Mesenchymal stem cell (in vitro differentiated cells and primary cell): ENCODE data around the gene MAJIN.

ENCODE experiments used
- DNase-seq: peaks from one replicate; pipeline ENCODE4 v3.0.0-alpha.2; 2013
- H2AFZ ChIP-seq: one replicate; pipeline ENCODE4 v1.6.1; 2013; ENCODE audit warnings: low read depth, mild to moderate bottlenecking, control low read depth, inconsistent platforms, low read length, moderate library complexity
- H2AK5ac ChIP-seq: 2 replicates; pipeline ENCODE4 v1.6.1; 2013; ENCODE audit warnings: low read length, moderate library complexity, mild to moderate bottlenecking, inconsistent platforms; ENCODE audit not compliant: severe bottlenecking
- H2BK120ac ChIP-seq: one replicate; pipeline ENCODE4 v1.6.1; 2013; ENCODE audit warnings: low read depth, mild to moderate bottlenecking, inconsistent platforms, low read length, moderate library complexity
- H2BK12ac ChIP-seq, 2 experiments: one replicate each; pipeline ENCODE4 v1.6.1; 2013; ENCODE audit warnings: inconsistent platforms in 2 of 2, low read length in 2 of 2, mild to moderate bottlenecking in 2 of 2, moderate library complexity in 2 of 2, control low read depth in 1 of 2
- H2BK15ac ChIP-seq: one replicate; pipeline ENCODE4 v1.6.1; 2013; ENCODE audit warnings: mild to moderate bottlenecking, low read depth, inconsistent platforms; ENCODE audit not compliant: poor library complexity, severe bottlenecking
- H2BK5ac ChIP-seq: 2 replicates; pipeline ENCODE4 v1.6.1; 2013; ENCODE audit warnings: low read depth, mild to moderate bottlenecking, low read length, control low read depth, inconsistent platforms; ENCODE audit not compliant: poor library complexity, severe bottlenecking
- H3K14ac ChIP-seq, 2 experiments: one replicate each; pipeline ENCODE4 v1.6.1; 2013; ENCODE audit warnings: inconsistent platforms in 2 of 2, low read length in 2 of 2, control low read depth in 1 of 2, mild to moderate bottlenecking in 1 of 2, moderate library complexity in 1 of 2
- H3K18ac ChIP-seq, 2 experiments: one replicate each; pipeline ENCODE4 v1.6.1; 2013; ENCODE audit warnings: inconsistent platforms in 2 of 2, low read length in 2 of 2, control low read depth in 1 of 2, low read depth in 1 of 2, mild to moderate bottlenecking in 1 of 2
- H3K23ac ChIP-seq, 2 experiments: one replicate each; pipeline ENCODE4 v1.6.1; 2013; ENCODE audit warnings: inconsistent platforms in 2 of 2, low read length in 2 of 2, mild to moderate bottlenecking in 2 of 2, moderate library complexity in 2 of 2, control low read depth in 1 of 2
- H3K27ac ChIP-seq: 2 replicates; pipeline ENCODE4 v1.5.1; 2013; ENCODE audit warnings: mild to moderate bottlenecking, moderate library complexity, low read length, control low read depth, inconsistent platforms; ENCODE audit not compliant: poor library complexity, severe bottlenecking
- H3K27me3 ChIP-seq, 2 experiments: 2 replicates each; pipeline versions ENCODE4 v1.6.1 to v1.7.0; 2013; ENCODE audit warnings: low read length in 2 of 2, mild to moderate bottlenecking in 2 of 2, moderate library complexity in 2 of 2, control low read depth in 1 of 2, inconsistent platforms in 1 of 2; ENCODE audit not compliant: control insufficient read depth in 1 of 2, insufficient read depth in 1 of 2
- H3K36me3 ChIP-seq, 2 experiments: 2 replicates each; pipeline versions ENCODE4 v1.6.1 to v1.7.0; 2013; ENCODE audit warnings: low read length in 2 of 2, control low read depth in 1 of 2, inconsistent platforms in 1 of 2, low read depth in 1 of 2, mild to moderate bottlenecking in 1 of 2; ENCODE audit not compliant: insufficient read depth in 2 of 2, control insufficient read depth in 1 of 2
- H3K4ac ChIP-seq, 2 experiments: one replicate each; pipeline ENCODE4 v1.6.1; 2013; ENCODE audit warnings: inconsistent platforms in 2 of 2, low read length in 2 of 2, mild to moderate bottlenecking in 2 of 2, moderate library complexity in 2 of 2, control low read depth in 1 of 2, low read depth in 1 of 2
- H3K4me1 ChIP-seq: 2 replicates; pipeline ENCODE4 v1.6.1; 2013; ENCODE audit warnings: low read depth, low read length, control low read depth; ENCODE audit not compliant: control insufficient read depth, insufficient read depth
- H3K4me2 ChIP-seq: 2 replicates; pipeline ENCODE4 v1.6.1; 2013; ENCODE audit warnings: low read length, mild to moderate bottlenecking, inconsistent platforms; ENCODE audit not compliant: poor library complexity, severe bottlenecking
- H3K4me3 ChIP-seq, 2 experiments: 2 replicates each; pipeline versions ENCODE4 v1.5.1 to v1.7.0; 2013; ENCODE audit warnings: low read length in 2 of 2, mild to moderate bottlenecking in 2 of 2, control low read depth in 1 of 2, low read depth in 1 of 2; ENCODE audit not compliant: insufficient read depth in 1 of 2
- H3K79me1 ChIP-seq: replicated peaks from 2 replicates; pipeline ENCODE4 v1.6.1; 2013; ENCODE audit warnings: mild to moderate bottlenecking, control low read depth, low read length, inconsistent platforms; ENCODE audit not compliant: poor library complexity, severe bottlenecking
- H3K9ac ChIP-seq: 2 replicates; pipeline ENCODE4 v1.7.0; 2013; ENCODE audit warnings: mild to moderate bottlenecking, low read length, moderate library complexity
- H3K9me3 ChIP-seq: 2 replicates; pipeline ENCODE4 v1.7.0; 2013; ENCODE audit warnings: mild to moderate bottlenecking, low read length; ENCODE audit not compliant: control insufficient read depth
- H4K8ac ChIP-seq: one replicate; pipeline ENCODE4 v1.6.1; 2013; ENCODE audit warnings: inconsistent platforms, mild to moderate bottlenecking, low read length, moderate library complexity
- H4K91ac ChIP-seq: one replicate; pipeline ENCODE4 v1.6.1; 2013; ENCODE audit warnings: mild to moderate bottlenecking, low read length, inconsistent platforms
- WGBS: methylation state at CpG from one replicate; pipeline ENCODE4 v1.1.7; 2013; ENCODE audit warnings: mixed read lengths; 5-methylcytosine and 5-hydroxymethylcytosine counted together

MAJIN gene

DNA sequence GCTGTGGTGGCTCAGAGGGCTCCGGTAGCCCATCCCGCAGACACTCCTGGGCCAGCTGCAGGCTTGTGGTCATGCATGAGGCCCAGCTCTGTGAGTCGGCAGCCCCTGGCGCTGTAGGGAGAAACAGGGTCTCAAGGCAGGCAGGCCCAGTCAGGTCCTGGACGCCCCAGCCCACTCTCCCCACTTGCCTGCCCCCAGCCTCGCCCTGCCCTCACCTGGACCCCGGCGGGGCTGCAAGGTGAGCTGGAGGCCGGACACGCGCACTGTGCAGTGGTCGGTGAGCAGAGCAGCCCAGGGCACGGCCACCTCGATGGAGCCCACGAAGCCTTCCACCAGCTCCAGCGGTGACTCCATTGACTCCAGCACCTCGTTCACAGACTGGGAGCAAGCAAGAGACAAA is 57.8 kb downstream of the MAJIN start:
- Histone ChIP-seq H3K79me1 (peaks cover 26% of the 10 kb centered on the region), H3K4ac (no peak overlapping the region), H2AFZ (no peak overlapping the region), H3K18ac (no peak overlapping the region), H2AK5ac (no peak overlapping the region), H3K27me3 (no peaks in the 10 kb centered on the region), H3K4me2 (no peak overlapping the region), H3K36me3 (peaks cover 51 to 52% of the 10 kb centered on the region in 2 experiments), H3K4me3 (no peak overlapping the region), H4K8ac (no peak overlapping the region), H3K9ac (no peak overlapping the region), H3K14ac (no peak overlapping the region), H2BK15ac (no peak overlapping the region), H3K4me1 (peaks cover 16% of the 10 kb centered on the region), H3K9me3 (no peaks in the 10 kb centered on the region), H2BK12ac (no peak overlapping the region), H4K91ac (no peak overlapping the region), H2BK120ac (no peak overlapping the region), H3K23ac (no peak overlapping the region), H3K27ac (no peak overlapping the region), H2BK5ac (no peak overlapping the region)
- WGBS: 97% methylated on average over 17 of the region's 17 CpGs
- no peak for DNase-seq

DNA sequence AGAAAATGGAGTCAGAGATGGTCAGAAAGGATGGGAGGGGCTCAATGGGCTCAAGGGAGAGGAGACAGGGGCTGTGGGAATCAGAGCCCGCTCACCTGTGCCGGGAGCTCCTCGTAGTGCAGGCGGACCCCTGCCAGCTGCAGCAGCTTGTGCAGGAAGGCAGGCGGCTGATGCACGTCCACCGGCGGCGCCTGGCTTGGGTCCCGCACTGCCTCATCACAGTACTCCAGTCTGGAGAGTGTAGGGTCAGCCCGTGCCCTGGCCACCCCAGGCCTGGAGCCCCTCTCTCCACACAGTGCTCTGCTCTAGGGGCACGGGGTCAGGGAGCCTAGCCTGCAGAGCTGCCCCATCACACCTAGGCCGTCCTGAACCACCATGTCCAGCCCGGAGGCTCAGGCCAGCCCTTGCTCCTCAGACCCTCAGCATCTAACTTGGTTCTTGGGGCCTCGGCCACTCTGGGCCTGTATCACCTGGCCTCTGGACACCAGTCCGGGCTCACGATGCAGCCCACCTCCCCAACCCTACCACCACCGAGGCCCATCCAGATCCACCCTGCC is 58.7 kb downstream of the MAJIN start:
- DNase-seq: no peak
- Histone ChIP-seq H3K36me3 (peaks cover 60% of the 10 kb centered on the region in 2 experiments), H2AFZ (no peak overlapping the region), H3K4me3 (no peak overlapping the region), H2AK5ac (no peak overlapping the region), H4K91ac (no peak overlapping the region), H3K79me1 (peaks cover 25% of the 10 kb centered on the region), H3K27me3 (no peaks in the 10 kb centered on the region), H3K23ac (no peak overlapping the region), H3K4ac (no peak overlapping the region), H2BK15ac (no peak overlapping the region), H2BK5ac (no peak overlapping the region), H3K9ac (no peak overlapping the region), H3K27ac (no peak overlapping the region), H3K14ac (no peak overlapping the region), H2BK120ac (no peak overlapping the region), H3K4me2 (no peak overlapping the region), H3K4me1 (peaks cover 14% of the 10 kb centered on the region), H3K9me3 (no peaks in the 10 kb centered on the region), H2BK12ac (no peak overlapping the region), H4K8ac (no peak overlapping the region), H3K18ac (no peak overlapping the region)
- WGBS: 90% methylated on average over 18 of the region's 18 CpGs

GRCh38 chr11:64911689-64912088 is 60.2 kb downstream of the MAJIN start:
- H3K36me3 ChIP-seq: peaks cover 72 to 74% of the 10 kb centered on the region in 2 experiments
- WGBS: 94% methylated on average over 6 of the region's 9 CpGs
- no peak overlapping the region for H3K4me2 ChIP-seq

GRCh38 chr11:64911142-64911541 is 60.8 kb downstream of the MAJIN start:
- WGBS: 95% methylated on average over 7 of the region's 7 CpGs
- Histone ChIP-seq H3K36me3 (peaks cover 77 to 80% of the 10 kb centered on the region in 2 experiments), H3K27me3 (no peaks in the 10 kb centered on the region), H3K4me3 (peak overlapping the region in 1 of 2 experiments; percentile 19), H3K9me3 (no peaks in the 10 kb centered on the region), H2BK120ac (no peak overlapping the region), H3K9ac (no peak overlapping the region), H3K4me1 (peaks cover 10% of the 10 kb centered on the region), H2BK12ac (no peak overlapping the region), H4K91ac (no peak overlapping the region), H3K4ac (no peak overlapping the region), H2AK5ac (no peak overlapping the region), H2AFZ (no peak overlapping the region), H3K18ac (no peak overlapping the region), H2BK15ac (no peak overlapping the region), H4K8ac (no peak overlapping the region), H3K27ac (no peak overlapping the region), H3K14ac (no peak overlapping the region), H3K4me2 (no peak overlapping the region), H3K23ac (no peak overlapping the region), H3K79me1 (peaks cover 20% of the 10 kb centered on the region), H2BK5ac (no peak overlapping the region)
- no peak for DNase-seq

More at GRCh38 chr11:64911689-64912088, 60.2 kb downstream of the MAJIN start:
- no peak overlapping the region for H2BK15ac ChIP-seq
- H3K4me1 ChIP-seq: peaks cover 13% of the 10 kb centered on the region
- no peaks in the 10 kb centered on the region for H3K27me3 ChIP-seq
- H3K4ac ChIP-seq: no peak overlapping the region
- H4K91ac ChIP-seq: no peak overlapping the region
- no peak overlapping the region for H2BK5ac ChIP-seq
- no peak overlapping the region for H2AK5ac ChIP-seq
- H4K8ac ChIP-seq: no peak overlapping the region
- H3K27ac ChIP-seq: no peak overlapping the region
- no peak overlapping the region for H3K9ac ChIP-seq
- H3K9me3 ChIP-seq: no peaks in the 10 kb centered on the region
- no peak overlapping the region for H3K14ac ChIP-seq
- DNase-seq: no peak
- H2BK12ac ChIP-seq: no peak overlapping the region
- no peak overlapping the region for H3K18ac ChIP-seq
- H3K4me3 ChIP-seq: no peak overlapping the region
- H2BK120ac ChIP-seq: no peak overlapping the region
- no peak overlapping the region for H3K23ac ChIP-seq
- no peak overlapping the region for H2AFZ ChIP-seq
- peaks cover 25% of the 10 kb centered on the region for H3K79me1 ChIP-seq
